HEK293 (cell line): ENCODE measurements around the gene FOLR1.
A peak's percentile ranks its signal among the peaks of the same experiment; 100 is the strongest.

Experiments
- CTCF ChIA-PET: fragments of 350-600 bp; formaldehyde crosslinking; extraction: SDS; loops from one replicate; lab custom pipeline; 2021; ENCODE audit warnings: antibody characterized with exemption; lab: Yijun Ruan, JAX
- POLR2A ChIA-PET: fragments of 300-600 bp; formaldehyde crosslinking; extraction: SDS; loops from one replicate; lab custom pipeline; 2020; ENCODE audit warnings: antibody characterized with exemption, inconsistent platforms; lab: Yijun Ruan, JAX
- H3K27ac ChIP-seq: fragments of 200-500 bp; sonication (Bioruptor generic); 2 replicates; pipeline ENCODE4 v1.5.1; 2014; ENCODE audit warnings: low read depth, low read length, control low read depth, inconsistent platforms; ENCODE audit errors: extremely low read depth
- H3K36me3 ChIP-seq, 2 experiments: fragments of 200-500 bp in 1 of 2; sonication (Bioruptor generic) in 1 of 2; 1 replicate in 1 of 2; 2 replicates in 1 of 2; pipeline ENCODE4 v1.5.1; 2014 to 2017; ENCODE audit warnings: inconsistent platforms in 2 of 2, low read length in 2 of 2; ENCODE audit not compliant: control insufficient read depth in 2 of 2, insufficient read depth in 1 of 2
- H3K4me1 ChIP-seq: fragments of 200-500 bp; sonication (Bioruptor generic); 2 replicates; pipeline ENCODE4 v1.5.1; 2014; ENCODE audit warnings: mild to moderate bottlenecking, low read length, inconsistent platforms; ENCODE audit not compliant: control insufficient read depth, insufficient read depth
- H3K4me3 ChIP-seq: 2 replicates; pipeline ENCODE4 v1.5.1; 2011; ENCODE audit warnings: low read depth, mild to moderate bottlenecking, control low read depth, low read length, moderate library complexity
- H3K9me3 ChIP-seq: fragments of 200-500 bp; sonication (Bioruptor generic); 2 replicates; pipeline ENCODE4 v1.5.1; 2014; ENCODE audit warnings: low read depth, low read length, inconsistent platforms; ENCODE audit not compliant: control insufficient read depth, insufficient read depth
- CTCF ChIP-seq: fragments of 450-650 bp; formaldehyde crosslinking; IDR thresholded peaks from 2 replicates; pipeline ENCODE4 v1.5.1; 2016; ENCODE audit warnings: missing biosample characterization, missing genetic modification characterization
- GLIS1 ChIP-seq: fragments of 450-650 bp; formaldehyde crosslinking; IDR thresholded peaks from 2 replicates; pipeline ENCODE4 v1.5.1; 2016; ENCODE audit warnings: missing biosample characterization, missing genetic modification characterization
- GLIS2 ChIP-seq: fragments of 450-650 bp; formaldehyde crosslinking; IDR thresholded peaks from 2 replicates; pipeline ENCODE4 v1.5.1; 2016; ENCODE audit warnings: missing biosample characterization, missing genetic modification characterization
- KLF1 ChIP-seq: fragments of 450-650 bp; formaldehyde crosslinking; IDR thresholded peaks from 2 replicates; pipeline ENCODE4 v1.5.1; 2016; ENCODE audit warnings: missing biosample characterization, missing genetic modification characterization
- KLF16 ChIP-seq: fragments of 450-650 bp; formaldehyde crosslinking; IDR thresholded peaks from 2 replicates; pipeline ENCODE4 v1.5.1; 2017; ENCODE audit warnings: missing biosample characterization, missing genetic modification characterization
- KLF9 ChIP-seq: fragments of 450-650 bp; formaldehyde crosslinking; IDR thresholded peaks from 2 replicates; pipeline ENCODE4 v1.5.1; 2016; ENCODE audit warnings: missing biosample characterization, missing genetic modification characterization, low read depth
- SP3 ChIP-seq: fragments of 450-650 bp; formaldehyde crosslinking; IDR thresholded peaks from 2 replicates; pipeline ENCODE4 v1.5.1; 2016; ENCODE audit warnings: missing biosample characterization, missing genetic modification characterization
- SP7 ChIP-seq: fragments of 450-650 bp; formaldehyde crosslinking; IDR thresholded peaks from 2 replicates; pipeline ENCODE4 v1.5.1; 2016; ENCODE audit warnings: missing biosample characterization, missing genetic modification characterization
- YY1 ChIP-seq: fragments of 450-650 bp; formaldehyde crosslinking; IDR thresholded peaks from 2 replicates; pipeline ENCODE4 v1.5.1; 2018; ENCODE audit warnings: missing biosample characterization, missing genetic modification characterization
- ZBTB10 ChIP-seq: fragments of 450-650 bp; formaldehyde crosslinking; IDR thresholded peaks from 2 replicates; pipeline ENCODE4 v1.5.1; 2016; ENCODE audit warnings: missing biosample characterization, missing genetic modification characterization
- ZBTB17 ChIP-seq: fragments of 450-650 bp; formaldehyde crosslinking; IDR thresholded peaks from 2 replicates; pipeline ENCODE4 v1.5.1; 2016; ENCODE audit warnings: missing biosample characterization, missing genetic modification characterization
- ZBTB20 ChIP-seq: fragments of 450-650 bp; formaldehyde crosslinking; IDR thresholded peaks from 2 replicates; pipeline ENCODE4 v1.5.1; 2016; ENCODE audit warnings: missing biosample characterization, missing genetic modification characterization
- ZBTB7A ChIP-seq: fragments of 450-650 bp; formaldehyde crosslinking; IDR thresholded peaks from 2 replicates; pipeline ENCODE4 v1.5.1; 2016; ENCODE audit warnings: low read depth, missing biosample characterization, missing genetic modification characterization
- ZIC2 ChIP-seq: fragments of 450-650 bp; formaldehyde crosslinking; IDR thresholded peaks from 2 replicates; pipeline ENCODE4 v1.5.1; 2016; ENCODE audit warnings: missing biosample characterization, missing genetic modification characterization
- ZNF121 ChIP-seq: fragments of 450-650 bp; formaldehyde crosslinking; IDR thresholded peaks from 2 replicates; pipeline ENCODE4 v1.5.1; 2016; ENCODE audit warnings: missing biosample characterization, missing genetic modification characterization
- ZNF155 ChIP-seq: fragments of 450-650 bp; formaldehyde crosslinking; IDR thresholded peaks from 2 replicates; pipeline ENCODE4 v1.5.1; 2016; ENCODE audit warnings: missing biosample characterization, missing genetic modification characterization
- ZNF18 ChIP-seq: fragments of 450-650 bp; formaldehyde crosslinking; IDR thresholded peaks from 2 replicates; pipeline ENCODE4 v1.5.1; 2016; ENCODE audit warnings: missing biosample characterization, missing genetic modification characterization
- ZNF239 ChIP-seq: fragments of 450-650 bp; formaldehyde crosslinking; IDR thresholded peaks from 2 replicates; pipeline ENCODE4 v1.5.1; 2016; ENCODE audit warnings: missing biosample characterization, missing genetic modification characterization
- ZNF335 ChIP-seq: fragments of 450-650 bp; formaldehyde crosslinking; conservative IDR thresholded peaks from 2 replicates; pipeline ENCODE4 v1.5.1; 2016; ENCODE audit warnings: missing biosample characterization, missing genetic modification characterization
- ZNF341 ChIP-seq: fragments of 450-650 bp; formaldehyde crosslinking; IDR thresholded peaks from 2 replicates; pipeline ENCODE4; 2016; ENCODE audit warnings: low read depth, missing biosample characterization, missing genetic modification characterization
- ZNF398 ChIP-seq: fragments of 450-650 bp; formaldehyde crosslinking; IDR thresholded peaks from 2 replicates; pipeline ENCODE4 v1.5.1; 2017; ENCODE audit warnings: missing biosample characterization, missing genetic modification characterization
- ZNF449 ChIP-seq: fragments of 450-650 bp; formaldehyde crosslinking; IDR thresholded peaks from 2 replicates; pipeline ENCODE4 v1.5.1; 2017; ENCODE audit warnings: missing biosample characterization, mild to moderate bottlenecking, missing genetic modification characterization, moderate library complexity
- ZNF704 ChIP-seq: fragments of 450-650 bp; formaldehyde crosslinking; IDR thresholded peaks from 2 replicates; pipeline ENCODE4 v1.5.1; 2016; ENCODE audit warnings: missing biosample characterization, missing genetic modification characterization
- ZNF777 ChIP-seq: fragments of 450-650 bp; formaldehyde crosslinking; IDR thresholded peaks from 2 replicates; pipeline ENCODE4 v1.5.1; 2017; ENCODE audit warnings: missing biosample characterization, missing genetic modification characterization, borderline replicate concordance
- ZSCAN16 ChIP-seq: fragments of 450-650 bp; formaldehyde crosslinking; IDR thresholded peaks from 2 replicates; pipeline ENCODE4 v1.5.1; 2016; ENCODE audit warnings: missing biosample characterization, missing genetic modification characterization
- ZSCAN30 ChIP-seq: fragments of 450-650 bp; IDR thresholded peaks from 2 replicates; pipeline ENCODE4 v1.5.1; 2018; ENCODE audit warnings: missing biosample characterization, mild to moderate bottlenecking, missing genetic modification characterization, moderate library complexity

Gene FOLR1

GRCh38 chr11:72223615-72224563 is 31.9 kb downstream of the FOLR1 start:
- ChIA-PET CTCF (interaction anchor here (0.7 to 4.7 kb wide), 6 partner anchors 14 to 222 kb away, joined by 3 to 26 read pairs (median 4); no protein-coding TSS in a partner anchor), POLR2A (interaction anchor here (1.0 to 4.2 kb wide), 11 partner anchors 8 to 295 kb away, joined by 3 to 42 read pairs (median 5); partner anchors contain the start of genes ANAPC15, FOLR1, RNF121 and XNDC1N)
- Histone ChIP-seq H3K4me1 (peaks cover 3% of the 10 kb centered on the region; the same call in 1 of the 2 replicates), H3K9me3 (no peaks in the 10 kb centered on the region), H3K27ac (peak overlapping the region; percentile 92), H3K4me3 (peak overlapping the region; percentile 75), H3K36me3 (peaks cover 0 to 29% of the 10 kb centered on the region in 2 experiments; a peak in 1 of 3 replicates)
- peak; percentile 60 for TF ChIP-seq GLIS1 (tag by site-specific recombination)
- peak; percentile 26 for TF ChIP-seq ZNF335 (tag by site-specific recombination)
- TF ChIP-seq ZNF18 (tag by site-specific recombination), result no peak
- peak; percentile 18; the same call in 1 of the 2 replicates for TF ChIP-seq KLF9 (tag by site-specific recombination)
- TF ChIP-seq ZNF239 (tag by site-specific recombination), result no peak
- TF ChIP-seq ZBTB7A (tag by site-specific recombination), result no peak
- no peak for TF ChIP-seq ZSCAN16
- no peak for TF ChIP-seq ZNF449 (tag by site-specific recombination)
- no peak for TF ChIP-seq CTCF (tag by site-specific recombination)
- peak; percentile 38; the same call in 1 of the 2 replicates for TF ChIP-seq KLF16 (tag by site-specific recombination)
- TF ChIP-seq ZBTB20 (tag by site-specific recombination), result peak; percentile 80; the same call in 1 of the 2 replicates
- TF ChIP-seq ZIC2 (tag by site-specific recombination), result peak; percentile 50
- no peak for TF ChIP-seq ZNF704
- TF ChIP-seq ZNF398 (tag by site-specific recombination), result peak; percentile 88
- peak; percentile 81 for TF ChIP-seq ZNF341
- no peak for TF ChIP-seq ZNF121 (tag by site-specific recombination)
- TF ChIP-seq GLIS2 (tag by site-specific recombination), result peak; percentile 65
- 0 out of 2 replicates have a peak, but pooled peaks have one; percentile 13 for TF ChIP-seq KLF1 (tag by site-specific recombination)
- 0 out of 2 replicates have a peak, but pooled peaks have one; percentile 36 for TF ChIP-seq YY1 (tag by site-specific recombination)
- no peak for TF ChIP-seq ZNF777 (tag by site-specific recombination)
- peak; percentile 89 for TF ChIP-seq ZBTB10
- TF ChIP-seq ZSCAN30 (tag by site-specific recombination), result peak; percentile 94
- TF ChIP-seq ZNF155 (tag by site-specific recombination), result no peak
- TF ChIP-seq SP7, result peak; percentile 22; the same call in 1 of the 2 replicates
- peak; percentile 60 for TF ChIP-seq SP3 (tag by site-specific recombination)
- peak; percentile 30; the same call in 1 of the 2 replicates for TF ChIP-seq ZBTB17
